ENCODE results near the gene PRKCB.

Gene PRKCB

GRCh38 chr16:23943604-23944003, 107.8 kb downstream of the PRKCB start:
- no peak for DNase-seq (ENCODE audit: low read depth, low spot score)

DNA sequence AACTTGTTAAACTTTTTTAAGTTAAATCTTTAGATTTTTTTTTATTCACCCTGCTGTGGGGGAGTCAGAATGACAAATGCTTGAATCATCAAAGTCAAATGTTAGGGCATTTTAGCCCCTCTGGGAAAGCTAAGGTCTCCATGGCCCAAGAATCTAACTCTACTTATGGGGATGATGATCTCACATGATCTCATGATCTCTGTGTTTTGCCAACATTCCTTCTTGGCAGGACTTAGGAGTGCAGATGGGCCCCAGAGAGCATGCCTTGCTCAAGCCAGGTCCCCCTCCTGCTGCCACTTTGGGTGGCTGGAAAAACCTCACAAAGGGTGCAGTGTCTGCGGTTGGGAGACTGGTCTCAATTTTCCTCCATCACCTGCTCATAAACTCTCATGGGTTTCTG, 108.6 kb downstream of the PRKCB start:
- DNase-seq (ENCODE audit: low read depth, low spot score), result no peak

- DNase-seq (ENCODE audit: low read depth, low spot score), result no peak
Observed at GRCh38 chr16:23945243-23945642, 109.5 kb downstream of the PRKCB start.

DNA sequence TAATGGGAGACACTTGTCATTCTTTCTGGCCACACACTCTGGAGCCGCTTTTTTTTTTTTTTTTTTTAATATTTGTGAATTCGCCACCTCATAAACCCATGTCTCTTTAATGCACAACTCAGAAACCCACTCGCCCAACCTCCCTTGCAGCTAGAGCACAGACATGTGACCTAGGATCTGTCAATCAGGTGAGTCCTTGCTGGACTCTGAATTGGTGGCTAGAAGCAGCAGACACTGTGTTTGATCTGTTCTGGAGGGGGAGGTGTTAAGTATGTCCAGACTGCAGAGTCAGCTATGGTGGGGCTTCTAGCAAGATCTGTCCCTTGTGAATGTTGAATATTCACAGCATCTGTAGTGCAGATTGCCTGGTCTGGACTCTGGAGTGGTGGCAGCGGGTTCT, 112.1 kb downstream of the PRKCB start:
- DNase-seq (ENCODE audit: low read depth, low spot score), result no peak

GRCh38 chr16:23948949-23949411, 113.2 kb downstream of the PRKCB start:
- DNase-seq (ENCODE audit: low read depth, low spot score), result no peak

- no peak for DNase-seq (ENCODE audit: low read depth, low spot score)
Observed at GRCh38 chr16:23949630-23950290, 114.0 kb downstream of the PRKCB start.

- no peak for DNase-seq (ENCODE audit: low read depth, low spot score)
Observed at GRCh38 chr16:23950291-23950894, 114.6 kb downstream of the PRKCB start.

GRCh38 chr16:23950898-23951297, 115.1 kb downstream of the PRKCB start:
- no peak for DNase-seq (ENCODE audit: low read depth, low spot score)

- DNase-seq (ENCODE audit: low read depth, low spot score), result no peak
Observed at GRCh38 chr16:23952128-23952970, 116.6 kb downstream of the PRKCB start.

- no peak for DNase-seq (ENCODE audit: low read depth, low spot score)
Observed at GRCh38 chr16:23952971-23953300, 117.2 kb downstream of the PRKCB start.

GRCh38 chr16:23953476-23953875, 117.7 kb downstream of the PRKCB start:
- no peak for DNase-seq (ENCODE audit: low read depth, low spot score)

GRCh38 chr16:23955088-23955487, 119.3 kb downstream of the PRKCB start:
- DNase-seq (ENCODE audit: low read depth, low spot score), result no peak

DNA sequence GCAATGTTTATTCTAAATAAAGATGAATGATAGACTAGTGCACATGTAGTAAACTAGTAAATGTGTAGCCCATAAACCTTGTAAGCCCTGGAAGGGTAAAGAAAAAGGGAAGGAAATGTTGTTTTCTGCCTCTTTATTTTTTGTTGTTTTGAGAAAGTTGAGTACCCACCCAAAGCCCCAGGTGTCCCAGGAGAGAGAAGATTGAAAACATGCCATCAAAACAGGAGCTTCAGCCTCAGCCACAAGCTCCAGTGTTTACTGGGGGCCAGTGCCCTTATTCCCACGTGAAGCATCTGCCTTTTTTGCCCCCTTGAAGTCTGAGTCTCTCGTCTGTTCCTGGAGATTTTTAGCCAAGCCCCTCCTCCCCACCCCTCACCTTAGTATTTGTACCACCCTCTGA, 121.5 kb downstream of the PRKCB start:
- DNase-seq (ENCODE audit: low read depth, low spot score), result no peak

DNA sequence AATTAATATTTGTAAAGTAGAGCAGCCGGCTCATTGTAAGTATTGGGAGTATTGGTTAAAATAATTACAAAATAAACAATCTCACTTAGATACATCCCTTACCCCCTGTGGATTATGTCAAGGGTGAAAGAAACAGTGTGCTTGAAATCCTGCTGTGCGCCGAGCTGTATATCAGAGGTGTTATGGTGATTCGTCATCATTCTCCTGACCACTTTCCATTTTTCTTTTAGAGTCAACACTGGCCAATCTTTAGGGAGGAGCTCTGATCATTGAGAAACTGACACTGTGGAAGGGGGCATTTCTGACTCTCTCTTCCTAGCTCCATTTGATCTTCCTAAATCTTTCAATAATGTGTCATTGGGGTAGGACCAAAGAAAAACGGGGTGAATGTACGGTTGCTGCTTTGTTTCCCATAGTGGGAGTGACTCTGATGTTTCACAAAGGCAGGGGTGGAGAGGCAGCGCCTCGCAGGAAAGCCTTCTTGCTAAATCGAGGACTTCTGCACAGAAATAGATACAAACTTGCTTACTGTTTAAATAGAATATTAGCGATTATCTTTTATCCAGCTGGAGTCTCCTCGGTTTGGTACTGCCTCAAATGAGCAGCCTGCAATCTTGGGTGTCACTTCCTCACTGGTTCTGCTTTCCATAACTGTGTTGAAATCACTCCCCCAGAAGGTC, 123.4 kb downstream of the PRKCB start:
- DNase-seq (ENCODE audit: low read depth, low spot score), result no peak

DNA sequence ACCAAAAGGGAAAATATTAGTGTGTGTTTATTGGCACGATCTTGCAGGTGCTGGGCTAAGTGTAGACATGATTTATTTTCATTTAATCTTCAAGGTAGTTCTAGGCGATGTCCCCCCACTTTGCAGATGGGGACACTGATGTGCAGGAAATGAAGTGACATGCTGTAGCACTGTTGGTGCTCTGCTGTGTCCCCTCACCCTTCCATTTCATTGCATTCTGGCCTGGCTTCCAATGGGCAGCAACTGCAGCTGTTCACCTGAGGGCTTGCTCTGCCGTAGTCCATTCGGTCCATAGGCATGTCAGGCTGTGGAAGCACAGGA, 123.9 kb downstream of the PRKCB start:
- no peak for DNase-seq (ENCODE audit: low read depth, low spot score)

DNA sequence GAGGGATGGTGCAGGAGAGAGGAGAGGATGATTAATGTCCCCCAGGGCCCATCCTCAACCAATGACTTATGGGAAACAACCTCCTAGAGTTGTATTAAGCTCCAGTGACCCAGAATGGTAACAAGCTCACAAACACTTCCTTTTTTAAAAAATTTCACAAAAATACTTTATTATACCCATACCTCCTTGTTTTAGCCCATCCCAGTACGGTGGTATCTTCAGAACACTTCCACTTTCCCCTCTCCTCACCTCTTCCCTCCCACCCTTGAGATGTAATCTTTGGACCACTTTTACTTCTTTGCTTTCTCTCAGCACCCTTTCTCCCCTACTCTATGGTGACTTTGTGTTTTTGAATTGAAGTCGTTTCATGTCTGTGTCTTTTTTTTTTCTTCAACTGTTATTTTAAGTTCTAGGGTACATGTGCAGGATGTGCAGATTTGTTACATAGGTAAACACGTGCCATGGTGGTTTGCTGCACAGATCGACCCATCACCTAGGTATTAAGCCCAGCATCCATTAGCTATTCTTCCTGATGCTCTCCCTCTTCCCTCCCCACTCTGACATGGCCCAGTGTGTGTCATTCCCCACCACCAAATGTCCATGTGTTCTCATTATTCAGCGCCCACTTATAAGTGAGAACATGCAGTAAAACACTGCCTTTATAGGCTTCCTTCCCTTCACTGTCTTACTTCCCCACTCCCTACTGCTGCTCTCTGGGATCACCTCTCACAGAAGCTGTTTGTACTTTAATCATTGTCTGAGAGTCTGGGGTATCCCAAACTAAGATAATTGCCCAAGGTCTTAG, 124.5 kb downstream of the PRKCB start:
- DNase-seq (ENCODE audit: low read depth, low spot score), result no peak

- DNase-seq (ENCODE audit: low read depth, low spot score), result no peak
Observed at GRCh38 chr16:23962001-23962400, 126.2 kb downstream of the PRKCB start.

- no peak for DNase-seq (ENCODE audit: low read depth, low spot score)
Observed at GRCh38 chr16:23964136-23964535, 128.4 kb downstream of the PRKCB start.

DNA sequence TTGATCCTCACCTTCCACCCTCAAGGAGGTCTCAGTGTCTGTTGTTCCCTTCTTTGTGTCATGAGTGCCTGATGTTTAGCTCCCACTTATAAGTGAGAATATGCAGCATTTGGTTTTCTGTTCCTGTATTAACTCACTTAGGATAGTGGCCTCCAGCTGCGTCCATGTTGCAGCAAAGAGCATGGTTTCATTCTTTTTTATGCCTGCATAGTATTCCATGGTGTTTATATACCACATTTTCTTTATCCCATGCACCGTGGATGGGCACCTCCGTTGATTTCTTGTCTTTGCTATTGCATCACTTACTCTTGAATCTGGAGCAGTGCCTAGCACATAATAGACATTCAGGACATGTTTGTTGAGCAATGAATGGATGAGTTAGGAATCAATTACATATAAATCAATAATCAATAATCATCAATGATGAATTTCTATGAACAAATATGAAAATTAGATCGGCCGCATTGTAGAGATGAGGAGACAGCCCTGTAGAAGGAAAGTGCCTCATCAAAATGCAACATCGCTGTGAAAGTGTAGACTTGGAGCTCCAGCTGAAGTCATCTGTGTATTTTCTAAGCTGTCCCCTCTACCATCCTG, 129.5 kb downstream of the PRKCB start:
- DNase-seq (ENCODE audit: low read depth, low spot score), result no peak

DNA sequence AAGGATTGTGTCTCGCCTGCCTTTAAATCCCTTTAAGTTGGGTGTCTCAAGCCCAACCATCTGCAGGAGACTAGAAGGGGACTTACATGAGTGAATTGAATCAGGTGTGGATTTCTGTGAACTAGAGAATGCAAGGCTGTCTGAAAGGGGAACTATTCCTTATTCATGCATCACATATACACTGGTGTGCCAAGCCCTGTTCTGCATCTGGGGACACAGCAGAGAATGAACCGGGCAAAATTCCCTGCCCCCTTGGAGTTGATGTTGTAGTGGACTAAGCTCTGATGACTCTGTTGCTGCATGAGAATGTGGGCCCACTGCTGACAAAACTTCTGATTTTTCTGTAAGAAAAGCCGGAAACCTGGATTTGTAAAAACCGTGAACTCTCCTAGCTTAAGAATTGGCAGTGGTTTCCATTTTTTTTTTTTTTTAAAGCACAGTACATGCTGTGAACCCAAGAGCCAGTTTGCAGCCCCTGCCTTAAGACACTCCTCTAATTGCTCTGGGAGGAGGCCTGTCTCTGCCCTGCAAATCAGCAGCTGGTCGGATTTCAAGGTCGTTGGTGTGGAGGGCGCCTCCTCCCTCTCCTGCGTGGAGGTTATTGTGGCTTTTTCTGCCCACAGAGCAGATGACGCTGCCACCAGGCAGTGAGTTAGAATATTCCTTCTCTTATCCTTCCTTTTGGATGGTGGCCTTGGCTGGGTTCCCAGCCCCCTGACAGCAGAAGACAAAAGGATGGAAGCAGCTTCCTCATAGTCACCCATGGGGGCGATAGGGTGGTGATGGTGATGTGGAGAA, 131.0 kb downstream of the PRKCB start:
- no peak for DNase-seq (ENCODE audit: low read depth, low spot score)

All from smooth muscle cell of the brain vasculature (primary cell).